ENCODE measurements around the gene C1S.
"Not testable (repeated sequence)": the region's sequence is repeated elsewhere in the genome, so short reads cannot be mapped to it uniquely, and the experiment has no call there.

The C1S gene

DNA sequence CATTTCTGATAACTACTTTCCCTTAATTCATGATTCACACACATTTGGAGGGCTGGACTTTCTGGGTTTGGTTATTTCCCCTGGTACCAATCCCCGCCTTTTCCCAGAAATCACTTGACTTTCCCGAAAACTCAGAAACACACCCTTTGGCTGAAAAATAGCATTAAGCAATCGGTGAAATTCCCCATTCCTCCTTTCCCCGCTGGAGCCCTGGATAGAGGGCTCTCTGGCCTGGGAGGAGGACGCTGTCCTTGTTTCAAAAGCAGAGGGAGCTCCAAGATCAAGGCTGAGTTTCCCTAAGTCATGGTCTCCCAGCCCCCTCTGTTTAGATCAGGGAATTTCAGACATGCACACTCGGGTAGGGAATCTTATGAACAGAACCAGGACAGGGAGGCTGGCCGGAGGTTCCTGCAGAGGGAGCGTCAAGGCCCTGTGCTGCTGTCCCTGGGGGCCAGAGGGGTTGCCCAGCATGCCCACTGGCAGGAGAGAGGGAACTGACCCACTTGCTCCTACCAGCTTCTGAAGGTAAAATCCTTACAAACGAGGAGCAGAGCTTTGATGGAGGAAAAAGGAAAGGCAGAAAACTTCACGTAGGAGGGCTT lies at the start of gene C1S:
C1S (plus strand) TSS at position 366 of the 602 bp plus-strand sequence. CDS start 1,195 bp downstream, outside the sequence.
- DNase-seq, result peak in 1 of 2 donors; percentile 18

DNA sequence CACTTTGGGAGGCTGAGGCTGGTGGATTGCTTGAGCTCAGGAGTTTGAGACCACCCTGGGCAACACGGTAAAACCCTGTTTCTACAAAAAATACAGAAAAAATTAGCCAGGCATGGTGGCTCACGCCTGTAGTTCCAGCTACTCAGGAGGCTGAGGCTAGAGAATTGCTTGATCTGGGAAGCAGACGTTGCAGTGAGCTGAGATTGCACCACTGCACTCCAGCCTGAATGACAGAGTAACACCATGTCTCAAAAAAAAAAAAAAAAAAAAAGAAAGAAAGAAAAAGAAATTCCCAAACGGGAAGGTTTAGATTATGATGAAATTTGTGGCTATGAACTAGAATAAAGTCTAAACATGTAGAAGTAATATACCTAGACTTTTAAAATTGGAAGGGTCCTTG lies 49.1 kb upstream of the C1S start:
- DNase-seq, result not testable (repeated sequence)

DNA sequence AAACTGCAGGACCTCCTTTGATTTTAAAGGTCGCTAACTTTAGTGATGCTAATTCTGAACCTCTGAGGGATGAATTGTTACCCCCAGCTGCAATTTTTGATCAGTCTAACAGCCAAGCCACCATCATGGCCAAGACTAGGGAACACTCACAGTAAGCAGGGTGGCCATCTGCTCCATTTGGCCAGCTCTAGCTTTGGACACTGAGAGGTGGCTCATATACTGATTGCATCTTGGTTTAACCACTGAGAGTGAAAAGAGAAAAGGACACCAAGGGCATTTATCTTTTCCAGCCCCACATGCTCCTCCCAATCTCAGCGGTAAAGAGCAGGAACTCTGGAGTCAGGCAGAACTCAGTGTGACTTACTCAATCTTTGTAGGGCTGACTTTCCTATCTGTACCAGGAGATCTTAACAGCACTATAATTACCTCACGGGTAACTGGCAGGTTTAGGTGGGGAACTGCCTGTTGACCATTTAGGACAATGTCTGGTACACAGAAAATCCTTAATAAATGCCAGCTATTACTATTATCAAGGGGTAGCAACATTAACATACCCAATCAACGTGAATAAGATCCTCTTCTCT lies 48.4 kb upstream of the C1S start:
- no peak for DNase-seq

DNA sequence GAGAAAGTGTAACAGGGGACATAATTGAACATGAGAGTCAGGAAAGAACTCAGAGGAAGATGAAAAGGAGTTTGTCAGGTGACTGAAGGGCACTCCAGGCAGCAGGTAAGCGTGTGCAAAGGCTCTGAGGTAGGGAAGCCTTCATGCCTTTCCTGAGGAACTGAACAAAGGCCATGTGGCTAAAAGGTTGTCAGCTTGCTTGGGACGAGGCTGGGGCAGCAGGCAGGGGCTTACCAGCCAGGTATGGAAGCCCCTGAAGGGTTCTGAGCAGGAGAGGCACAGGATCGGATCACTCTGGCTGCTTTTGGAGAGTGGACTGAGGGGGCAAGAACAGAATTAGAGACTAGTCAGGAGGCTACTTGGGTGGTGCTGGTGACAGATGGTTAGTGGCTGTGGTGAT lies 47.4 kb upstream of the C1S start:
- DNase-seq, result no peak

DNA sequence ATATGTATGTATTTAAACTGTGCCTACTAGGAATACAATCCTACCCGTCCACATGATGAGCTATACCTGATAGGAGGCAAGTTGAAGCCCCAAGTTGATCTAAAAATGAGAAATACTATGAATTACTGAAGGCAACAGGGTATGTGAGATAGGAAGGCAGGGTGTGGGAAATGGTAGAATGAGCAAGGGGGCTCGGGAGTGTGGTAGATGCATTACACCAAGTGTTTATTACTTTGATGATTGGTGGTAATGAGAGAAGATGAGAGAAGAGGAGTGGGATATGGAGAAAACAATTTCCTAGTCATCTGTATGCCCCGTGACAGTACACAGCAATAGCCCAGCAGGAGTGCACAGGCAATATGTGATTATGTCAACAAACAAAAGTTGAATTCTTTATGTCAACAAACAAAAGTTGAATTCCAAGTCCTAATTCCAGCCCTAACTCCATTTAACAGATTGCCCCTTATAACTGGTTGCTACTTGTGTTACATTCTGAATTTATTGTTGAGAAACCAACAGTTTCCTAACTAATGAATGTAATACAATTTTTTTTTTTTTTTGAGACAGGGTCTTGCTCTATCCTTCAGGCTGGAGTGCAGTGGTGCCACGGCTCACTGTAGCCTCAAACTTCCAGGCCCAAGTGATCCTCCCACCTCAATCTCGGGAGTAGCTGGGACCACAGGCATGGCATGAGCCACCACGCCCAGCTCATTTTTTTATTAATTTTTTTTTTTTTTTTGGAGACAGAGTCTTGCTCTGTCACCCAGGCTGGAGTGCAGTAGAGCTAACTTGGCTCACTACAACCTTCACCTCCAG lies 44.8 kb upstream of the C1S start:
- no peak for DNase-seq

DNA sequence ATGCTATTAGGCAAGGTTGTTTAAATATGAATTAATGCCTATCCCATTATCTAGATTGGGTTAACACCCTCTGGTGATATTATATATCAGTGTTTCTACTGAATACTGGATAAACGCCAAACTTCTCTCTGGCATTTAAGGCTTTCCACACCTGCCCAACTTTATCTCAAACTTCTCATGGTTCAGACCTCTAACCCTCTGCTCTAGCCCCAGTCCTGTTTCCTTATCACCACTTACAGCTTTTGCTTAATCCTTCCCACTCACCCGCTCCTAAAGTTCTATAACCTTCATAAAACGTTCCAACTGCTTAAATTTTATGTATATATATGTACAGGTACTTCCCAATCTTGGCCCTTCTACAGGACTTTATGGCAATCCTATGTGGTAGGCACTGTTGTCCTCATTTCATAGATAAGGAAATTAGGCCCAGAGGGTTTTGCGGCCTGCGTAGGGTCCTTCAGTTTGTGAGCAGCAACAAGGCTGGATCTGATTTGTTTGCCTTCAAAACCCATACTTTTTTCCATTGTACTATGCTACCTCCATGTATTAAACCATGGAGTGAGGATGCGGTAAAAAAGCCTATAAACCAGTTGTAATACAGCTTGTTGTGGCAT lies 43.5 kb upstream of the C1S start:
- DNase-seq, result no peak

DNA sequence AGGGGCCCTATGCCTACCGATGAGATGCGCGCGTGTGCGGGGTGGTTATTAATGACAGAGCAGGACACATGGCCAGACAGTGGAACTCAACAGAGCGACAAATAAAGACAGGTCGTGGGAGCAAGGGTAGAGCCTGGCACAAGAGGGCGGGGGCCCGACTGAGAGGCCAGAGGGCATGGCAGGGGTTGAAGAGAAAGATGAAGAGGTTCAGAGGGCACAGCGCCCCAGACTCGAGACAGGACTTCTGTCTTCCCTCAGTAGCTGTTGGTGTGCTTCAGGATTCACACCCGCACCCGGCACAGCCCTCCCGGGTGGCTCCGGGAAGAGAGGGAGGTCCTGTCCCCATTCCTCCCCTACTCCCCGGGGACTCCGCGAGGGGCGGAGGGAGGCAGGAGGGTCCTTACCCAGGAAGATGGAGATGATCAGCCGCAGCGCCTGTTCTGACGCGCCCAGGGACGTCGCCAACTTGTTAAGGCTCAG lies 42.6 kb upstream of the C1S start:
- no peak for DNase-seq

DNA sequence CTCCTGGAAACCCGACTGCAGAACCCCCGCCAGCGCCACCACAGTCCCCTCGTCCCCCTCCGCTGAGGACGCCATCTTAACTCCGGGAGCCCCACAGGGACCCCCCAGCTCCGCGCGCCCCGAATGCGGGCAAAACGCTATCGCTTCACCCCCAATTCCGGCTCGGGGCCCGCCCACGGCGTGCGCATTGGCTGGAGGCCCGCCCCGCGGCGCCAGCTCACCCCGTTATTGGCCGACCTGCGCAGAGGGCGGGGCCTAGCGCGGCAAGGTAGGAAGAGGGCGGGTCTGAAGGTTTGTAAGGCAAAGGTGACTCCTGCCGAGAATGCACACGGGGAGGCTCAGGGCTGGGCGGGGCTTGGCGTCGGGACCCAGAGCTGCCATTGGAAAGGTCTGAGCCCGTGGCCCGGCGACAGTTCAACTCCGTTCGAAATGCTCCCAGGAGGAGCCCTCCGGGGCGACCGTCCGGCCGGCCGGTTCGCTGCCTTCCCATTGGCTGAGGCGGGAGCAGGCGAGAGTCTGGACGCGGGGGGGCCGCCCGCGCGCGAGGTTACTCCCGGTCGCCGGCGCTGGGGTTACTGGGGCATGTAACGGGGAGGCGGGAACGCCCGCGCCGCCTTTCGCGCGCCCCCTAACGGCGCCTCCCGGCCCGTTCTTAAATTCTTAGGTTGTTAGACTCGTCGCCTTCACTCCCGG lies 42.0 kb upstream of the C1S start, which contains the start of gene LPCAT3:
LPCAT3 (minus strand) TSS at position 127 of the 693 bp plus-strand sequence; CDS start at position 75, 52 bp downstream.
- peak; percentile 94 to 97 for DNase-seq

DNA sequence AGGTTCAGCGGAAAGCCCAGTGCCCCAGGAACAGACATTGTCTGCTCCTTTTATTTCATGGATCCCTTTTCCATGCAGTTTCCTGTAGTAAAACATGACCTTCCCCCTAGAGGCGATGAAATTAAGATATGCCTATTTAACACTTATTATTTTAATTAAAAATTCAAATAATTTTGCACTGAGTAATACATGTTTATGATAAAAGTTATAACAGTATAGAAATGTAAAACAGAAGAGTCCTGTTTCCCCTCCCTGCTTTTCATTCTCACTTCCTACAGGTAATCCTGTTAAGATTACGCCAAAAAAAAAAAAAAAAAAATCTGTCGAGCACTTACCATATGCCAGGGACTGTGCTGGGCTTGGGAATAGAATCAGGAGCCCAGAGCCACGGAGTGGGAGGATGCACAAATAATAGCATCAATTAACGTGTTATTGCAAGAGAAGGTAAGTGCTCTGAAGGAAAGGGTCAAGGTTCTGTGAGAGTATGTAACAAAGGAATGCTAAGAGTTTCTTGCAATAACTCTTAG lies 41.4 kb upstream of the C1S start:
- no peak for DNase-seq

DNA sequence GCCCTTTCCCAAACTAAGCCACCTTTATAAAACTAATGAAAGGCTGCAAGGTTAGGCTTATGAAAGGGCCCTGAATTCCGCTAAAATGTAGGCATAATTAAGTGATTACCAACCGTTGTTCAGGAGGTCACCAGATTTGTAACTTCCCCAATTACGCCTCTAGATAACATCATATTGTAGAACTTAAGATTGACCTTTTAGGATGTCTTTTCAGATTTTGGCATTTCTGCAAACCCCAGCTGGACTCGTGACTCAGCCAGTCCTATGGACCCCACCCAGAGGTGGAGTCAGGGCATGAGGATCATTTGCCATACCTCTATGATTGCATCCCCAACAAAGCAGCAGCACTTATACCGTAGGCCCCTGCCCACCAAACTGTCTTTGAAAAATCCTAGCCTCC lies 38.6 kb upstream of the C1S start:
- no peak for DNase-seq

DNA sequence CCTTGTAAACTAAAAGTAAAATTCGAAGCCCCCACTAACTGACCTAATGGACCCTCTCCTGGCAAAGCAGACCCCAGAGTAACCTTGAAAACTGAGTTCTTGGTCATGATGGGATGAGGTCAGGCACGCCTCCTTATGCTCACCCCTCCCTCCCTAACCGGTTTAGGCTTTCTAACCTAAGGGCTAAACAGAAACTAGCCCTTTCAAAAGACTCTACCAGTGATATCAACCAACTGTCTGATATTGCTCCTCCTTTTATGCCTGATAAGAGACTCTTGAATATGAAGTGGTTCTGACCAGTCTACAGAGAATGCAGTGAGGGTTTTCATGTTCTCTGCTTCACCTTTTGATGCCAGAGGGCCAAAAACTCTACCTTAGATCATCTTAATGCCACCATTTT lies 37.4 kb upstream of the C1S start:
- no peak for DNase-seq

DNA sequence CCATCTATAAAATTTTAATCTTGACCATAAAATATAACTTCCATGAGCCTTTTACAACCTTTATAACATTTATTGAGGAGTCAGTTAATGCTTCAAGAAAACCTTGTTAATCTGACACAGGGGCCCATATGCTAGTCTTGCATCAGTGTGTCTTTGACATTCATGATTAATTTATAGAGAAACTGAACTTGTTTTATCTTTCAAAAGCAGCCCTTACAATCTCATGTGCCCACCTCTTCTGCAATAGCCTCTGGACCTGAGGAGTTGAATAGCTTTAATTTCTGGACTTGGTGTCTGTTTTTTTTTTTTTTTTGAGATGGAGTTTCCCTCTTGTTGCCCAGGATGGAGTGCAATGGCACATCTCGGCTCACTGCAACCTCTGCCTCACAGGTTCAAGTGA lies 33.7 kb upstream of the C1S start:
- DNase-seq, result no peak

DNA sequence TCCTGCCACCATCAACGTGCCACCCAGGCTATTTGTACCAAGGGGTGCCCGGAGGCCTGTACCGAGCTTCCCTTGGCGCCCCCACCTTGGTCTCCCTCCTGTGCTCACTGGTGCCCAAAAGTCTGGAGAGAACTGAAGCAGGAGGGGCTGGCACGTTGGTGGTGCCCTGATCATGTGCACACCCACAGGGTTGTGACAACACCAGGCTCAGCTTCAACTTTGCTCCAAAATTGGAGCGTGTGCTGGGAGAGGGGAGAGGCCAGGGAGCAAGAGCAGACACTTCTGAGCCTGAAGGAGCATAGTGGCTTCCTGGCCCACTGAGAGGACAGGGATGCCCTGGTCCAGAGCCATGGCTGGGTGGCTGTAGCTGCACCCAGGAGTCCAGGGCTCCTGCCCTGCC lies 29.2 kb upstream of the C1S start:
- DNase-seq, result no peak

DNA sequence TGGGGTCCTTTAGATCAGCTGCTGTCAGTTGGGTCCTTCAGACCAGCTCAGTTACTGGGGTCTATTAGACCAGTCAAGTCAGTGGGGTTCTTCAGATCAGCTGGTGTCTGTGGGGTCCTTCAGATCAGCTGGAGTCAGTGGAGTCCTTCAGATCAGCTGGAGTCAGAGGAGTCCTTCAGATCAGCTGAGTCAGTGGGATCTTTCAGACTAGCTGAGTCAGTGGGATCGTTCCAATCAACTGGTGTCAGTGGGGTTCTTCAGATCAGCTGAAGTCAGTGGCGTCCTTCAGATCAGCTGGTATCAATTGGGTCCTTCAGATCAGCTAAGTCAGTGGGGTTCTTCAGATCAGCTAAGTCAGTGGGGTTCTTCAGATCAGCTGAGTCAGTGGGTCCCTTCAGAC lies 27.5 kb upstream of the C1S start:
- no peak for DNase-seq

DNA sequence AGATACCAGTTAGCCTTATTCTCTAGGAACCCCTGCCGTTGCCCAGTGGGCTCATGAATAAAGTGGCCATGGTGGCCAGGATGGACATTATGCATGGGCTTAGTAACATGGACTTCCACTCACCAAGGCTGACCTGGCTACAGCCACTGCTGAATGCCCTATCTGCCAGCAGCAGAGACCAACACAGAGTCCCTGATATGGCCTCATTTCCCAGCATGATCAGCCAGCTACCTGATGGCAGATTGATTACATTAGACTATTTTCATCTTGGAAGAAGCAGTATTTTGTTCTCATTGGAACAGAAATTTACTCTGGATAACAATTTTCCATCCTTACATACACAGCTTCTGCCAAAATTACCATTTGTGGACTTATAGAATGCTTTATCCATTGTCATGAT lies 26.1 kb upstream of the C1S start:
- DNase-seq, result no peak

DNA sequence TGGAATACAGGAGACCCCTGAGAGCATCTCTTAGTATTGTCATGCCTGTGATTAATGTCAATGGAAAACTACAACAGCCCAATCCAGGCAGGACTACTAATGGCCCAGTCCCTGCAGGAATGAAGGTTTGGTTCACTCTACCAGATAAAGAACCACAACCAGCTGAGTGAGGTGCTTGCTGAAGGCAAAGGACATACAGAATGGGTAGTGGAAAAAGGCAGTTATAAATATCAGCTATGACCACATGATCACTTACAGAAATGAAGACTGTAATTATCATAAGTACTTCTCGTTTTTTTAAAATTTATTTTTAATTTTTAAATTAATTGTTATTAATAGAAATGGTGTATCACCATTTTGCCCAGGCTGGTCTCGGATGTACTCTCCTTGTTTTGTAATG lies 25.1 kb upstream of the C1S start:
- DNase-seq, result no peak

DNA sequence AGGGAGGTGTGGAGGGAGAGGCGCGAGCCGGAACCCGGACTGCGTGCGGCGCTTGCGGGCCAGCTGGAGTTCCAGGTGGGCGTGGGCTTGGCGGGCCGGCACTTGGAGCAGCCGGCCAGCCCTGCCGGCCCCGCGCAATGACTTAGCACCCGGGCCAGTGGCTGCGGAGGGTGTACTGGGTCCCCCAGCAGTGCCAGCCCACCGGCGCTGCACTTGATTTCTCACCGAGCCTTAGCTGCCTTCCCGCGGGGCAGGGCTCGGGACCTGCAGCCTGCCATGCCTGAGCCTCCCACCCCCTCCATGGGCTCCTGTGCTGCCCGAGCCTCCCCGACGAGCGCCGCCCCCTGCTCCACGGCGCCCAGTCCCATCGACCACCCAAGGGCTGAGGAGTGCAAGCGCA lies 23.1 kb upstream of the C1S start:
- not testable (repeated sequence) for DNase-seq

DNA sequence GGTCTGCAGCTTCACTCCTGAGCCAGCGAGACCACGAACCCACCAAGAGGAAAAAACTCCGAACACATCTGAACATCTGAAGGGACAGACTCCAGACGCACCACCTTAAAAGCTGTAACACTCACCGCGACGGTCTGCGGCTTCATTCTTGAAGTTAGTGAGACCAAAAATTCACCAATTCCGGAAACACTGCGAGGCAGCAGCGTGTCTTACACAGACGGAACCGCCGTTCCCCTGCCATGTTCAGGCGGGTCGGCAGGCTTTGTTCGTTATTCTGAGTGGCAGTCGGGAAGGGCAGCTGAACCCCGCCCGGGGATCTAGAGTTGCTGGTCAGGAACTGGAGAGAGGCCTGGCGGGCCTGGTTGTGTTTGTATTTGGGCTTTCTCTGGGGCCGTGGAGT lies 21.9 kb upstream of the C1S start:
- no peak for DNase-seq

DNA sequence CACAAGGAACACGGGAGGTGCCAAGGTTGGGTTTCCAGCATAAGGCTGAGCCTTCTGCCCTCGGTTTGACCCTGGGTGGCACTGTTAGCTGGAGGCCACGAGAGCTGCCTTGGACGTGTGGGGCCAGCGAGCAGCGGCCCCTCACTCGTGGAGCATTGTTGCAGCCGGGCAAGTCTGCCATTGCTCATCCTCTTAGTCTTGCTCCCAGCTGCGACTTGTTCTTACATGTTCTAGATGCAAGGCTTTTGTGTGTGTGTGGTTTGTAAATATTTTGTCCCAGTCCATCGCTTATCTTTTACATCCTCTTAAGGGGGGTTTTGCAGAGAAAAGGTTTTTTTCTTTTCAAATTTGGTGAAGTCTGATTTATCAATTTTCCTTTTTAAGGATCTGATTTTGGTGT lies 21.1 kb upstream of the C1S start:
- DNase-seq, result no peak

DNA sequence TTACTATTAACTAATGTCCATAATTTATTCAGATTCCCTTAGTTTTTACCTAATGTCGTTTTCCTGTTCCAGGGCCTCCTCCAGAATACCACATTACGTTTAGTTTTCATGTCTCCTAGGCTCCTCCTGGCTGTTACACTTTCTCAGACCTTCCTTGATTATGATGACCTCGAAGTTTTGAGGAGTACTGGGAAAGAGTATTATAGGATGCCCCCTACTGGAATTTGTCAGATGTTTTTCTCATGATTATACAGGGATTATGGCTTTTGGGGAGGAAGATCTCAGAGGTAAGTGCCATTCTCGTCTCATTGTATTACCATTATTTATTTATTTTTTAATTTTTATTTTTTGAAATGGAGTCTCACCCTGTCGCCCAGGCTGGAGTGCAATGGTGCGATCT lies 17.7 kb upstream of the C1S start:
- peak in 1 of 2 donors; percentile 20 for DNase-seq

DNA sequence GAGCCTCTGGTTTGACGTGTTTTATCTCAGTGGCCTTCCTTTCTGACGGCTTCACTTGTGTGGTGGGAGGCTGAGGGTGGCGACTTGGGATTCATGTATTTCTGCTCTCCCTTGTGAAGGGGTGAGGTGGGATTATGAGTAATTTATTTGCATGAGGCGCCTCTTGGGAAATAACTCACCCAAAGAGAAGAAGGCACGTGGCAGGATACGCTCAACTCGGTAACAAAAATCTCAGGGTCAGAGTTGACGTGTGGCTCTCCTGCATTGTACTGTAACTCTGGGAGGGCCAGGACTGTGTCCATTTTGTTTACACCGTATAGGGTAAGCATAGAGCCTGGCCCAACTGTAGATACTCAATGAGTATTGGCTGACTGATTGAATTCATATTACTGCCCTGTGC lies 14.6 kb upstream of the C1S start:
- DNase-seq, result no peak

DNA sequence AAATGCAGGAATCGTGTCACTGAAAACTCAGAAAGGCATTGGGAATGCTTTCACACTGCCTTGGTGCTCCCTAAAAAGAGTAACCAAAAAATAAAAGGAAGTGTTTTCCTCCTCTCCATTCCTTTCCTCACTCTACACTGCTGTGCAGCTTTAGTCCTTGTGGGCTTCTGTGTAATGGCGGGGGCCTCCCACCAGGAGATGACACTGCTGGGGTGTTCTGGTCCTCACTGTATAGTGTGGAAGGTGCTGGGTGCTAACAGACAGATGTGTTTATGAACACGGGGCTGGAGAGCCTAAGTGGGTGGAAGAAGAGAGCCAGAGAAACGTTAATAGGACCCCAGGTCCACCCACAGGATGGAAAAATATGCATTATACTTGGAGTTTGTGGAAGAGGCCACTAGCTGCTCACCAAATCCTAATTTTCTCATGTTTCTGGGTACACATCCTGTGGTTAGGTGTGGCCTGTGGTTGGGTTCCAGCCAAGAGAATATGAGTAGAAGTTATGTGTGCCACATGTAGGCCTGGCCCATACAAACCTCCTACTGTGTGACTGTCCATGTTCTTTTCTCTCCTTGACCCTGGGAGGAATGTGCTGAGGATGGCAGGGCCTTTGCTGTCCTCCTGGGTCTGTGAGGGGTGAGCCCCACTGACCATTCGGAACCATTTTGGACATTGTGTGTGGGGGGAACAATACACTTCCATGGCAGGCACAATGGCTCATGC lies 14.0 kb upstream of the C1S start:
- no peak for DNase-seq

Data from hippocampal formation (tissue), 2 donors.